Panc1 (cell line): ENCODE data around the gene CRADD.

Experiments used
- POLR2AphosphoS5 ChIP-seq: IDR thresholded peaks from 2 replicates; pipeline ENCODE4 v1.6.1; 2012; ENCODE audit warnings: mild to moderate bottlenecking, low read depth, low read length, moderate library complexity
- SIN3A ChIP-seq: IDR thresholded peaks from 2 replicates; pipeline ENCODE4 v1.6.1; 2012; ENCODE audit warnings: low read depth, mild to moderate bottlenecking, low read length, moderate library complexity, borderline replicate concordance; ENCODE audit not compliant: insufficient read depth
- TCF7L2 ChIP-seq: IDR thresholded peaks from 2 replicates; pipeline ENCODE4 v1.6.1; 2011; ENCODE audit warnings: mild to moderate bottlenecking, low read depth, low read length, inconsistent platforms
- TF ChIP-seq, protein P1 (sequence below): fragments of 450-650 bp; IDR thresholded peaks from 2 replicates; pipeline ENCODE4 v1.5.1; 2017; ENCODE audit warnings: mild to moderate bottlenecking
- TF ChIP-seq, protein P2 (sequence below), 2 experiments: IDR thresholded peaks; 2 replicates each; pipeline ENCODE4 v1.6.1; 2011 to 2012; ENCODE audit warnings: low read depth in 2 of 2, control low read depth in 1 of 2, low read length in 1 of 2, mild to moderate bottlenecking in 1 of 2, moderate library complexity in 1 of 2; ENCODE audit not compliant: insufficient read depth in 1 of 2

DNA sequence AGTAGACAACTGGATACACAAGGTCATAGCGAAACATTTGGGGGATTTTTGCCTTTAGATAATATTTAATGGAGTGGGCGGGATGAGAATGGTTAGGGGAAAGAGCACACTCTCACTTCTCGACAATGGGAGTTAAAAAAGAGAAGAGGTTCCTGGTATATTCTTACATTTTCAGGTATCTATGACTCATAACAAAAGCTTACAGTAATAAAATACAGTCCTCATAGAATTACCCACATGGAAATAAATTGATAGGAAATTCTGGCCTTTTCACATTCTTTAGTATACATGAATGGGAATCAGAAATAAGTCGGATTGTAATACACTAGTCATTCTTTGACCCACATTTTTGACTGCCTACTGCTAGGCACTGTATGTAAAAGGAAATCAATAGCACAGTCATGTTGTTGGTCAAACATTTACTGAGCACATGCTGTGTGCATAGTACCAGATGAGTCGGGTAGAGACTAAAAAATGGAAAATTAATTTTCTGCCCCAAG, 8.2 kb upstream of the CRADD start:
- TF ChIP-seq, protein P1, sequence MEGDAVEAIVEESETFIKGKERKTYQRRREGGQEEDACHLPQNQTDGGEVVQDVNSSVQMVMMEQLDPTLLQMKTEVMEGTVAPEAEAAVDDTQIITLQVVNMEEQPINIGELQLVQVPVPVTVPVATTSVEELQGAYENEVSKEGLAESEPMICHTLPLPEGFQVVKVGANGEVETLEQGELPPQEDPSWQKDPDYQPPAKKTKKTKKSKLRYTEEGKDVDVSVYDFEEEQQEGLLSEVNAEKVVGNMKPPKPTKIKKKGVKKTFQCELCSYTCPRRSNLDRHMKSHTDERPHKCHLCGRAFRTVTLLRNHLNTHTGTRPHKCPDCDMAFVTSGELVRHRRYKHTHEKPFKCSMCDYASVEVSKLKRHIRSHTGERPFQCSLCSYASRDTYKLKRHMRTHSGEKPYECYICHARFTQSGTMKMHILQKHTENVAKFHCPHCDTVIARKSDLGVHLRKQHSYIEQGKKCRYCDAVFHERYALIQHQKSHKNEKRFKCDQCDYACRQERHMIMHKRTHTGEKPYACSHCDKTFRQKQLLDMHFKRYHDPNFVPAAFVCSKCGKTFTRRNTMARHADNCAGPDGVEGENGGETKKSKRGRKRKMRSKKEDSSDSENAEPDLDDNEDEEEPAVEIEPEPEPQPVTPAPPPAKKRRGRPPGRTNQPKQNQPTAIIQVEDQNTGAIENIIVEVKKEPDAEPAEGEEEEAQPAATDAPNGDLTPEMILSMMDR: no peak
- no peak for TF ChIP-seq POLR2AphosphoS5
- TF ChIP-seq, protein P2, sequence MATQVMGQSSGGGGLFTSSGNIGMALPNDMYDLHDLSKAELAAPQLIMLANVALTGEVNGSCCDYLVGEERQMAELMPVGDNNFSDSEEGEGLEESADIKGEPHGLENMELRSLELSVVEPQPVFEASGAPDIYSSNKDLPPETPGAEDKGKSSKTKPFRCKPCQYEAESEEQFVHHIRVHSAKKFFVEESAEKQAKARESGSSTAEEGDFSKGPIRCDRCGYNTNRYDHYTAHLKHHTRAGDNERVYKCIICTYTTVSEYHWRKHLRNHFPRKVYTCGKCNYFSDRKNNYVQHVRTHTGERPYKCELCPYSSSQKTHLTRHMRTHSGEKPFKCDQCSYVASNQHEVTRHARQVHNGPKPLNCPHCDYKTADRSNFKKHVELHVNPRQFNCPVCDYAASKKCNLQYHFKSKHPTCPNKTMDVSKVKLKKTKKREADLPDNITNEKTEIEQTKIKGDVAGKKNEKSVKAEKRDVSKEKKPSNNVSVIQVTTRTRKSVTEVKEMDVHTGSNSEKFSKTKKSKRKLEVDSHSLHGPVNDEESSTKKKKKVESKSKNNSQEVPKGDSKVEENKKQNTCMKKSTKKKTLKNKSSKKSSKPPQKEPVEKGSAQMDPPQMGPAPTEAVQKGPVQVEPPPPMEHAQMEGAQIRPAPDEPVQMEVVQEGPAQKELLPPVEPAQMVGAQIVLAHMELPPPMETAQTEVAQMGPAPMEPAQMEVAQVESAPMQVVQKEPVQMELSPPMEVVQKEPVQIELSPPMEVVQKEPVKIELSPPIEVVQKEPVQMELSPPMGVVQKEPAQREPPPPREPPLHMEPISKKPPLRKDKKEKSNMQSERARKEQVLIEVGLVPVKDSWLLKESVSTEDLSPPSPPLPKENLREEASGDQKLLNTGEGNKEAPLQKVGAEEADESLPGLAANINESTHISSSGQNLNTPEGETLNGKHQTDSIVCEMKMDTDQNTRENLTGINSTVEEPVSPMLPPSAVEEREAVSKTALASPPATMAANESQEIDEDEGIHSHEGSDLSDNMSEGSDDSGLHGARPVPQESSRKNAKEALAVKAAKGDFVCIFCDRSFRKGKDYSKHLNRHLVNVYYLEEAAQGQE (IDR thresholded peaks at IDR 0.05; ENCODE audit: insufficient read depth in 1 of 2, low read depth in 2 of 2, low read length in 1 of 2): no peak
- TF ChIP-seq SIN3A: no peak
- no peak for TF ChIP-seq TCF7L2
